CD4-positive, alpha-beta memory T cell (primary cell): ENCODE results near the gene ENO4. TPM values are rescaled to one million over a fixed set of nuclear protein-coding genes. Genes with fewer than 3 reads are reported as not detected.
A peak's percentile ranks its signal among the peaks of the same experiment; 100 is the strongest.

Source experiments
- CTCF ChIA-PET: fragments of 350-600 bp; sonication (Branson Sonifier 250); formaldehyde crosslinking; loops from one replicate; lab custom pipeline; 2021; ENCODE audit warnings: inconsistent platforms; ENCODE audit not compliant: partially characterized antibody; lab: Charles Lee
- POLR2A ChIA-PET: fragments of 350-600 bp; sonication (Branson Sonifier 250); formaldehyde crosslinking; loops from one replicate; lab custom pipeline; 2021; ENCODE audit not compliant: partially characterized antibody; lab: Charles Lee
- DNase-seq, 5 donors: peaks; one replicate each; pipeline versions ENCODE4 v3.0.0 to v3.0.0-alpha.2; 2020 to 2022; ENCODE audit warnings: mixed read lengths in 1 of 5
- H3K27ac ChIP-seq: one replicate; pipeline ENCODE4 v1.7.0; 2013; ENCODE audit warnings: low read depth, low read length
- H3K27me3 ChIP-seq: 2 replicates; pipeline ENCODE4 v1.7.0; 2013; ENCODE audit warnings: mild to moderate bottlenecking, low read length, moderate library complexity; ENCODE audit not compliant: insufficient read depth
- H3K36me3 ChIP-seq: 2 replicates; pipeline ENCODE4 v1.7.0; 2013; ENCODE audit warnings: mild to moderate bottlenecking, low read length, moderate library complexity; ENCODE audit not compliant: insufficient read depth
- H3K4me1 ChIP-seq: 2 replicates; pipeline ENCODE4 v1.7.0; 2013; ENCODE audit warnings: mild to moderate bottlenecking, low read length, moderate library complexity; ENCODE audit not compliant: insufficient read depth
- H3K4me3 ChIP-seq, 2 donors: one replicate each; pipeline ENCODE4 v1.7.0; 2013; ENCODE audit warnings: low read length in 2 of 2, mild to moderate bottlenecking in 1 of 2
- H3K9me3 ChIP-seq, 2 donors: one replicate each; pipeline ENCODE4 v1.7.0; 2013; ENCODE audit warnings: low read length in 2 of 2, control low read depth in 1 of 2; ENCODE audit not compliant: control insufficient read depth in 1 of 2
- H3K27ac Mint-ChIP-seq, 7 donors: one replicate each; pipeline ENCODE4 v1.8.0; 2020 to 2021; ENCODE audit warnings: mixed read lengths in 7 of 7, mild to moderate bottlenecking in 6 of 7, inconsistent platforms in 3 of 7, moderate library complexity in 3 of 7
- H3K27me3 Mint-ChIP-seq, 2 donors: one replicate each; pipeline ENCODE4 v1.8.0; 2020 to 2021; ENCODE audit warnings: mixed read lengths in 2 of 2
- H3K36me3 Mint-ChIP-seq, 2 donors: one replicate each; pipeline ENCODE4 v1.8.0; 2020 to 2021; ENCODE audit warnings: mixed read lengths in 2 of 2, inconsistent platforms in 1 of 2, mild to moderate bottlenecking in 1 of 2
- H3K4me1 Mint-ChIP-seq, 4 donors: one replicate each; pipeline ENCODE4 v1.8.0; 2020 to 2021; ENCODE audit warnings: mixed read lengths in 4 of 4, mild to moderate bottlenecking in 1 of 4
- H3K4me3 Mint-ChIP-seq, 8 donors: one replicate each; pipeline ENCODE4 v1.8.0; 2020 to 2021; ENCODE audit warnings: mixed read lengths in 8 of 8, mild to moderate bottlenecking in 7 of 8, moderate library complexity in 6 of 8, inconsistent platforms in 3 of 8
- H3K9me3 Mint-ChIP-seq, 8 donors: one replicate each; pipeline ENCODE4 v1.8.0; 2020 to 2021; ENCODE audit warnings: mixed read lengths in 8 of 8, mild to moderate bottlenecking in 5 of 8, inconsistent platforms in 3 of 8, moderate library complexity in 1 of 8
- intact Hi-C: fragments of 100-400 bp; cut with micrococcal nuclease; formaldehyde crosslinking; loops from one replicate; pipeline ENCODE4 v1.15.1; 2023
- polyA plus RNA-seq, 2 donors: library from polyadenylated mRNA; unstranded; fragments of 300-500 nt; fragmentation: Illumina TruSeq; gene quantifications; one replicate each; pipeline ENCODE4 v1.2.3, GENCODE V29; 2021
- total RNA-seq, 2 experiments: library from RNA; stranded (reverse); gene quantifications; one replicate each; pipeline ENCODE4 v1.2.3, GENCODE V29; 2021

ENO4 gene, protein sequence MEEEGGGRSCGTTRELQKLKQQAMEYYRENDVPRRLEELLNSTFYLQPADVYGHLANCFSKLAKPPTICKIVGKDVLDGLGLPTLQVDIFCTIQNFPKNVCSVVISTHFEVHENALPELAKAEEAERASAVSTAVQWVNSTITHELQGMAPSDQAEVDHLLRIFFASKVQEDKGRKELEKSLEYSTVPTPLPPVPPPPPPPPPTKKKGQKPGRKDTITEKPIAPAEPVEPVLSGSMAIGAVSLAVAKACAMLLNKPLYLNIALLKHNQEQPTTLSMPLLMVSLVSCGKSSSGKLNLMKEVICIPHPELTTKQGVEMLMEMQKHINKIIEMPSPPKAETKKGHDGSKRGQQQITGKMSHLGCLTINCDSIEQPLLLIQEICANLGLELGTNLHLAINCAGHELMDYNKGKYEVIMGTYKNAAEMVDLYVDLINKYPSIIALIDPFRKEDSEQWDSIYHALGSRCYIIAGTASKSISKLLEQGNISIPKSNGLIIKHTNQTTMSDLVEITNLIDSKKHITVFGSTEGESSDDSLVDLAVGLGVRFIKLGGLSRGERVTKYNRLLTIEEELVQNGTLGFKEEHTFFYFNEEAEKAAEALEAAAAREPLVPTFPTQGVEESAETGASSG
- not detected for total RNA-seq
- not detected for polyA plus RNA-seq

DNA sequence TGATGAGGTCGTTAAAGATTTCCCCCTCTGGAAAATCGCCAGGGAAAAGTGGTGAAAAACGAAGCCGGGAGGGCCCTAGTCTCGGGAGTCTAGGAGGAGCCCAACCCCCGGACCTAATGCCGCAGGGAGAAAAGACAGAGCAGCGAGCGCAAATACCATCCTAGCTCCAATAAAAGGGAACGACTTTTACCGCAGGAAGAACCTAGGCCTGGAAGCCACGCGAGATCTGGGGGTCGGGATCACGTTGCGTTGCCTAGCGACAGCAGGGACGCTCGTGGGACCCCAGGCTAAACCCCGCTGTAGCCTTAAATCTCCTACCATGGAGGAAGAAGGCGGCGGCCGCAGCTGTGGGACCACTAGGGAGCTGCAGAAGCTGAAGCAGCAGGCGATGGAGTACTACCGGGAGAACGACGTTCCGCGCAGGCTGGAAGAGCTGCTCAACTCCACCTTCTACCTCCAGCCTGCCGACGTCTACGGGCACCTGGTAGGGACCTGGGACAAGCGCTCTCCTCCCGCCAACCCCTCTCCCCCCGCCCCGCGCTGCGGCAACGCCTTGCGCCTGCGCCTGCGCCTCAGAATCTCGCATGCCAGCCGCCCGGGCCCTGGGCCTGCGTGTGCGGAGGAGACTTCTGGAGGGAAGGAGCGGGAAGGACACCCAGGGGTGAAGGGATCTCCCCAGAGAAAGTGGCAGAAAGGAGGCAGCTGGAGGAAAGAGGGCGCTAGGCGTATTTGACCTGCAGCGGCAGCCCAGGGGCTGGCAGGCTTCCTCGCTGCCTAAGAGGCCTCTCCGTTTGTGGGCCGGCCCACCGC is at the start of gene ENO4:
ENO4 (plus strand) TSS at position 252 of the 810 bp plus-strand sequence; CDS start at position 320, 68 bp downstream.
- H3K9me3 ChIP-seq = no peaks in the 10 kb centered on the region
- no peaks in the 10 kb centered on the region for H3K27me3 ChIP-seq
- DNase-seq = peak in 4 of 5 donors; percentile 1 to 22 (median 12)
- H3K4me1 ChIP-seq = peaks cover 9% of the 10 kb centered on the region
- H3K27ac ChIP-seq = peak within 1 kb of the TSS; percentile 20
- ChIA-PET CTCF (no interaction called here), POLR2A (no interaction called here)
- H3K27ac Mint-ChIP-seq = peak within 1 kb of the TSS in 3 of 7 donors; percentile 31 to 71 (median 39)
- no peaks in the 10 kb centered on the region for H3K36me3 Mint-ChIP-seq
- peak within 1 kb of the TSS; percentile 18 to 84 (median 68) for H3K4me3 Mint-ChIP-seq
- H3K36me3 ChIP-seq = no peaks in the 10 kb centered on the region
- H3K27me3 Mint-ChIP-seq = peaks cover 31 to 35% of the 10 kb centered on the region in 2 donors
- peaks cover 0 to 18% (median 11%) of the 10 kb centered on the region in 4 donors for H3K4me1 Mint-ChIP-seq
- intact Hi-C loops = no loop called here
- H3K4me3 ChIP-seq = peak within 1 kb of the TSS; percentile 38 to 43
- H3K9me3 Mint-ChIP-seq = peaks cover 0 to 2% (median 0%) of the 10 kb centered on the region in 8 donors

DNA sequence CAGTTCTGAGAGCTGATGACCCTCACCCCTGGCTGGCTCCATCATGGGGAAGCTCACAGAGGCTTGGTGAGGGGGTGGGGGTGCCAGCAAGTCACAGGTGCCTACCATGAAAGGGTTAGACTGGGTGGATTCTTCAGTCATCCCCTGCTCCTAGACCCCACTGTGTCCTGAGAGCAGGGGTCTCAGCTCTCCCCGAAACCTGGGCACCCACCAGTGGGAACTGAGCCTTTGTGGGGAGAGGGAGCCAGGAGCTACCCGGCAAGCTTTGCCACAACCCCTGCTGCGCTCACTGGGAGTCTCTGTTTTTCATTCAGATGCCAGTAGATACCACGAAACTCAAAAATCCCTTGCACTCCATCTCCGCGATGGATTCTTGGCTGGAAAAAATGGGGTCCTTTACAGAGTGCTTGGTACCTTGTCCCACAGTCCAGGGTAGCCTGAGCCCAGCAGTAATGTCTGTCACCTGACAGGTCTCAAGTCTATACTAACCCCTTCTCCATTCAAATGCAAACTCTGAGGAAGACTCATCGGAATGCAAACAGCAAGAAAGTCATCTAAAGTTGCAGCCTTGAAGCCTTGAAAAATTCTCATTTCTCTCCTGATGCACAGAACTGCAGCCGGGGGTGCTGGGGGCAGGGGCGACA is 48.9 kb upstream of the ENO4 start:
- POLR2A ChIA-PET = no interaction called here

DNA sequence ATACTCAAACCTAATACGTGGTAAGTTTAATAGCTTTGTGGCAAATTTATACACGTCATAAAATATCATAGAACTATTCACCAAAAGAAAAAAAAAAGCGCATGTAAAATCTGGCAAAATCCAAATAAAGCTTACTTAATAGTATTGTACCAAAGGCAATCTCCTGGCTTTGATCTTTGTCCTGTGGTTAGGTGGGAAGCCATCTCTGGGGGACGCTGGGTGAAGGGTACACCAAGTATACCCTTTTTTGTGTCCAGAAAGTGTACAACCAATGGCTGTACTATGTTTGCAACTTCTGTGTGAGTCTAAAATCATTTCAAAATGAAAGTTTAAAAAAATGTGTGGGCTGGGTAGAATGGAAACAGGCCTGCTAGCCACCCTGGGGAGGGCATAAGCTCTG is 47.6 kb upstream of the ENO4 start:
- Mint-ChIP-seq H3K27me3 (peaks cover 5 to 10% of the 10 kb centered on the region in 2 donors), H3K36me3 (no peaks in the 10 kb centered on the region), H3K27ac (no peak overlapping the region), H3K9me3 (no peaks in the 10 kb centered on the region), H3K4me1 (no peaks in the 10 kb centered on the region), H3K4me3 (no peak overlapping the region)
- Histone ChIP-seq H3K4me3 (no peak overlapping the region), H3K4me1 (no peaks in the 10 kb centered on the region), H3K9me3 (no peaks in the 10 kb centered on the region), H3K27ac (no peak overlapping the region), H3K36me3 (no peaks in the 10 kb centered on the region), H3K27me3 (no peaks in the 10 kb centered on the region)
- intact Hi-C loops = no loop called here
- ChIA-PET POLR2A (no interaction called here), CTCF (interaction anchor here (1.1 to 11.3 kb wide), 5 partner anchors 9 to 372 kb away, joined by 3 to 196 read pairs (median 4); no protein-coding TSS in a partner anchor)
- DNase-seq = no peak

More for the DNA sequence above, 48.9 kb upstream of the ENO4 start:
- Mint-ChIP-seq H3K27ac (no peak overlapping the region), H3K4me1 (no peaks in the 10 kb centered on the region), H3K27me3 (peaks cover 5 to 12% of the 10 kb centered on the region in 2 donors), H3K9me3 (no peaks in the 10 kb centered on the region), H3K4me3 (no peak overlapping the region), H3K36me3 (no peaks in the 10 kb centered on the region)
- Histone ChIP-seq H3K27me3 (no peaks in the 10 kb centered on the region), H3K9me3 (no peaks in the 10 kb centered on the region), H3K4me3 (no peak overlapping the region), H3K36me3 (no peaks in the 10 kb centered on the region), H3K4me1 (no peaks in the 10 kb centered on the region), H3K27ac (no peak overlapping the region)
- CTCF ChIA-PET = interaction anchor here (1.2 to 11.3 kb wide), 3 partner anchors 13 to 374 kb away, joined by 3 to 196 read pairs (median 64); no protein-coding TSS in a partner anchor
- no peak for DNase-seq
- intact Hi-C loops = no loop called here

DNA sequence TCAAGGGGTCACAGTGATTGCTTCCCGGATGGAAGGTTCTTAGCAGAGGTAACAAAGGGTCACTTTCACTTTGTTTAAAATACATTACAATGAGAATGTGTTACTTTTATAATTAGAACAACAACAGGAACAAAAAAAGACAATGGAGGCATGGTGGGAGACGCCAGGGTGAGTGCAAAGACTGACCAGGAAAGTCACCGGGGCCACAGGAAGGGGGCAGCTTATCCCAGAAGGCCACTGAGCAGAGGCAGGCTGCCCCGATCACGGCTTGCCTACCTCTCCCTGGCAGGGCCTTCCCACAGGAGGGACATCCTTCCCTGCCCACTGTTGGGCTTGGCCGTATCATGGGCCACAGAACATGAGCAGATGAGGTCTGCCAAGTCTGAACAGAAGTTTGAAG is 46.8 kb upstream of the ENO4 start:
- Mint-ChIP-seq H3K27me3 (peaks cover 6 to 9% of the 10 kb centered on the region in 2 donors), H3K4me3 (no peak overlapping the region), H3K36me3 (no peaks in the 10 kb centered on the region), H3K27ac (no peak overlapping the region), H3K4me1 (no peaks in the 10 kb centered on the region), H3K9me3 (no peaks in the 10 kb centered on the region)
- CTCF ChIA-PET = interaction anchor here (11.3 kb wide), 1 partner anchor 372 kb away, joined by 196 read pairs; no protein-coding TSS in a partner anchor
- Histone ChIP-seq H3K9me3 (no peaks in the 10 kb centered on the region), H3K27me3 (no peaks in the 10 kb centered on the region), H3K36me3 (no peaks in the 10 kb centered on the region), H3K4me1 (no peaks in the 10 kb centered on the region), H3K4me3 (no peak overlapping the region), H3K27ac (no peak overlapping the region)
- POLR2A ChIA-PET = no interaction called here
- intact Hi-C loops = no loop called here
- no peak for DNase-seq

DNA sequence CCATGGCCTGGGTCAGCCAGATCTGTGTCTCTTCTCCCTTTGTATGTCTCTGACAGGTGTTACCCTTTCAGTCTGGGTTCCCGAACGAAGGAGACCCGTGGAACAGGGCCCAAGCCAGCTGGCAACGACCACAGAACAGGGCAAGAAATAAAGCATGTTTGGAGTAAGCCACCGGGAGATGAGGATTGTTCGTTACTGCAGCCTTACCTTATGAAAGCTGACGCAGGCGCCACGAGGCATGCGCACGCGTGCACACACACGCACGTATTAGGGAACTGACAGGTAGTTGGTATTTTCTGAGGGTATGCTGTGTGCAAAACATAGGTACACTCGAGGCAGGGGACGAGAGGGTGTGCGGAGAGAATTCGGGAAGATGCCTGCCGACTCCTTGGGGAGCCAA is 46.4 kb upstream of the ENO4 start:
- Mint-ChIP-seq H3K4me1 (no peaks in the 10 kb centered on the region), H3K4me3 (no peak overlapping the region), H3K27ac (peak overlapping the region in 2 of 7 donors; percentile 9 to 37), H3K9me3 (no peaks in the 10 kb centered on the region), H3K27me3 (peaks cover 3 to 9% of the 10 kb centered on the region in 2 donors), H3K36me3 (no peaks in the 10 kb centered on the region)
- Histone ChIP-seq H3K9me3 (no peaks in the 10 kb centered on the region), H3K27me3 (no peaks in the 10 kb centered on the region), H3K27ac (no peak overlapping the region), H3K4me3 (no peak overlapping the region), H3K36me3 (no peaks in the 10 kb centered on the region), H3K4me1 (no peaks in the 10 kb centered on the region)
- intact Hi-C loops = no loop called here
- ChIA-PET POLR2A (no interaction called here), CTCF (interaction anchor here (11.3 kb wide), 1 partner anchor 371 kb away, joined by 196 read pairs; no protein-coding TSS in a partner anchor)
- DNase-seq = no peak

GRCh38 chr10:116803451-116804249 is 45.6 kb upstream of the ENO4 start:
- no peak overlapping the region for H3K27ac ChIP-seq
- H3K9me3 ChIP-seq = no peaks in the 10 kb centered on the region
- ChIA-PET CTCF (interaction anchor here (1.3 to 11.3 kb wide), 2 partner anchors 15 to 370 kb away, joined by 3 to 196 read pairs; no protein-coding TSS in a partner anchor), POLR2A (no interaction called here)
- H3K36me3 Mint-ChIP-seq = no peaks in the 10 kb centered on the region
- no peak for DNase-seq
- H3K9me3 Mint-ChIP-seq = no peaks in the 10 kb centered on the region
- no peak overlapping the region for H3K4me3 ChIP-seq
- no peaks in the 10 kb centered on the region for H3K27me3 ChIP-seq
- H3K27me3 Mint-ChIP-seq = peaks cover 3 to 10% of the 10 kb centered on the region in 2 donors
- no peaks in the 10 kb centered on the region for H3K36me3 ChIP-seq
- H3K27ac Mint-ChIP-seq = no peak overlapping the region
- H3K4me3 Mint-ChIP-seq = no peak overlapping the region
- H3K4me1 Mint-ChIP-seq = no peaks in the 10 kb centered on the region
- no peaks in the 10 kb centered on the region for H3K4me1 ChIP-seq
- intact Hi-C loops = no loop called here
